ENCODE results near the gene SP4. TPM values are rescaled to one million over a fixed set of nuclear protein-coding genes. Genes with fewer than 3 reads are reported as not detected.

Gene SP4
- total and polyA plus RNA-seq, 2 experiments from 2014 or later = 3.0 to 8.7 TPM

GRCh38 chr7:21448974-21449373 lies 21.1 kb downstream of the SP4 start:
- H3K4me1 ChIP-seq (ENCODE audit: low read depth) = no peaks in the 10 kb centered on the region
- no peak overlapping the region for H3K4me3 ChIP-seq
- H3K27ac ChIP-seq = no peak overlapping the region
- no peak for DNase-seq (ENCODE audit: low read depth in 1 of 2, low spot score in 1 of 2)
- H3K27me3 ChIP-seq = no peaks in the 10 kb centered on the region
- no peaks in the 10 kb centered on the region for H3K36me3 ChIP-seq
- peaks cover 5% of the 10 kb centered on the region for H3K9me3 ChIP-seq (ENCODE audit: low read depth)
- no peak for TF ChIP-seq CTCF (IDR thresholded peaks at IDR 0.05; ENCODE audit: low read depth, low read length)

- Histone ChIP-seq H3K4me1 (ENCODE audit: low read depth) (no peaks in the 10 kb centered on the region), H3K9me3 (ENCODE audit: low read depth) (peaks cover 5% of the 10 kb centered on the region), H3K27me3 (no peaks in the 10 kb centered on the region), H3K27ac (no peak overlapping the region), H3K4me3 (no peak overlapping the region), H3K36me3 (no peaks in the 10 kb centered on the region)
- DNase-seq (ENCODE audit: low read depth in 1 of 2, low spot score in 1 of 2) = no peak
- TF ChIP-seq CTCF (IDR thresholded peaks at IDR 0.05; ENCODE audit: low read depth, low read length) = no peak
These were observed 22.2 kb downstream of the SP4 start for GRCh38 chr7:21450076-21450475.

- no peak for DNase-seq (ENCODE audit: low read depth in 1 of 2, low spot score in 1 of 2)
- Histone ChIP-seq H3K27me3 (no peaks in the 10 kb centered on the region), H3K36me3 (no peaks in the 10 kb centered on the region), H3K4me3 (no peak overlapping the region), H3K4me1 (ENCODE audit: low read depth) (no peaks in the 10 kb centered on the region), H3K9me3 (ENCODE audit: low read depth) (peaks cover 5% of the 10 kb centered on the region), H3K27ac (no peak overlapping the region)
- TF ChIP-seq CTCF (IDR thresholded peaks at IDR 0.05; ENCODE audit: low read depth, low read length) = no peak
These were observed 23.1 kb downstream of the SP4 start for GRCh38 chr7:21450941-21451340.

GRCh38 chr7:21454182-21454581 lies 26.3 kb downstream of the SP4 start:
- Histone ChIP-seq H3K27me3 (no peaks in the 10 kb centered on the region), H3K9me3 (ENCODE audit: low read depth) (peaks cover 5% of the 10 kb centered on the region), H3K36me3 (no peaks in the 10 kb centered on the region), H3K4me1 (ENCODE audit: low read depth) (peaks cover 3% of the 10 kb centered on the region), H3K27ac (no peak overlapping the region), H3K4me3 (no peak overlapping the region)
- no peak for TF ChIP-seq CTCF (IDR thresholded peaks at IDR 0.05; ENCODE audit: low read depth, low read length)
- DNase-seq (ENCODE audit: low read depth in 1 of 2, low spot score in 1 of 2) = no peak

GRCh38 chr7:21454906-21455305 lies 27.0 kb downstream of the SP4 start:
- DNase-seq (ENCODE audit: low read depth in 1 of 2, low spot score in 1 of 2) = no peak
- Histone ChIP-seq H3K4me3 (no peak overlapping the region), H3K4me1 (ENCODE audit: low read depth) (peaks cover 3% of the 10 kb centered on the region), H3K27ac (no peak overlapping the region), H3K36me3 (no peaks in the 10 kb centered on the region), H3K9me3 (ENCODE audit: low read depth) (peaks cover 5% of the 10 kb centered on the region), H3K27me3 (no peaks in the 10 kb centered on the region)
- no peak for TF ChIP-seq CTCF (IDR thresholded peaks at IDR 0.05; ENCODE audit: low read depth, low read length)

GRCh38 chr7:21461282-21461681 lies 33.4 kb downstream of the SP4 start:
- TF ChIP-seq CTCF (IDR thresholded peaks at IDR 0.05; ENCODE audit: low read depth, low read length) = no peak
- Histone ChIP-seq H3K36me3 (no peaks in the 10 kb centered on the region), H3K27me3 (no peaks in the 10 kb centered on the region), H3K9me3 (ENCODE audit: low read depth) (no peaks in the 10 kb centered on the region), H3K27ac (no peak overlapping the region), H3K4me1 (ENCODE audit: low read depth) (peaks cover 3% of the 10 kb centered on the region), H3K4me3 (no peak overlapping the region)
- DNase-seq (ENCODE audit: low read depth in 1 of 2, low spot score in 1 of 2) = no peak

Data from cardiac muscle cell (in vitro differentiated cells and primary cell).